Measurements from ENCODE around the gene PDE3B.
"Not testable (repeated sequence)": the region's sequence is repeated elsewhere in the genome, so short reads cannot be mapped to it uniquely, and the experiment has no call there.

The PDE3B gene

DNA sequence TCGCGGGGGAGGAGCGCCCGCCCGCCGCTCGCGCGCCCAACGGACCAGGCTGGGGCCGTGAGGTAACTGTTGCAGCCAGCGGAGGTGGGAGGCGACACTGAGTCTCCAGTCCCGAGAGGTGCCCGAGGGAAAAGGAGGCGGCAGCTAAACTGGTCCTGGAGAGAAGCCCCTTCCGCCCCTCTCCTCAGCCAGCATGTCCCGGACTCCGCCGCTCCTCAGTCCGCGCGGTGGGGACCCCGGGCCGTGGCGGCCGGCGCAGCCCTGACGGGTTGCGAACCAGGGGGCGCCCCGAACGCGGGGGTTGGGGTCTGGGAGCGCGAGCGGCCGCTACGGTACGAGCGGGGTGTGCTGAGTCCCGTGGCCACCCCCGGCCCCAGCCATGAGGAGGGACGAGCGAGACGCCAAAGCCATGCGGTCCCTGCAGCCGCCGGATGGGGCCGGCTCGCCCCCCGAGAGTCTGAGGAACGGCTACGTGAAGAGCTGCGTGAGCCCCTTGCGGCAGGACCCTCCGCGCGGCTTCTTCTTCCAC, at the start of gene PDE3B:
Gene PDE3B (plus strand): TSS at position 108 of the 529 bp plus-strand sequence. CDS start 272 bp downstream, at position 380.
- DNase-seq: peak; percentile 76

DNA sequence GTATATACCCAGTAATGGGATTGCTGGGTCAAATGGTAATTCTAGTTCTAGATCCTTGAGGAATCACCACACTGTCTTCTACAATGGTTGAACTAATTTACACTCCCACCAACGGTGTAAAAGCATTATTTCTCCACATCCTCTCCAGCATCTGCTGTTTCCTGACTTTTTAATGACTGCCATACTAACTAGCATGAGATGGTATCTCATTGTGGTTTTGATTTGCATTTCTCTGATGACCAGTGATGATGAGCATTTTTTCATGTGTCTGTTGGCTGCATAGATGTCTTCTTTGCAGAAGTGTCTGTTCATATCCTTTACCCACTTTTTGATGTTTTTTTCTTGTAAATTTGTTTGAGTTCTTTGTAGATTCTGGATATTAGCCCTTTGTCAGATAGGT, 48.3 kb upstream of the PDE3B start:
- DNase-seq: not testable (repeated sequence)

DNA sequence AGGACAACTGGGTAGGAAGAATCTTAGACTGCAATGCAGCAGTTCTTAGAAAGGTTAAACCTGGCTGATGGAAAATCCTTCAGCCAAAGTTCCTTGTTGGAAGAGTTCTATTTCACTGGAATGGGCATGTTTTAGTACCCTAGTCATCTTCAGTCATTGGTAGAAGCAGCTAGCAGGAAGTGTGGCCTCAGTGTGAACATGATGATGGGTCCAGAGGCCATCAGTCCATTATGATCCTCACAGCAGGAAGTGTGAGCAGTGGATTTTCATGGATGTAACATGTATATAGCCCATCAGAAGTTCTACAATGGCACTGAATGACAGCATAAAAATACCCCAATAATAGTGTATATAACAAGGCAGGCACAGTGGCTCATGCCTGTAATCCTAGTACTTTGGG, 35.9 kb upstream of the PDE3B start:
- no peak for DNase-seq

DNA sequence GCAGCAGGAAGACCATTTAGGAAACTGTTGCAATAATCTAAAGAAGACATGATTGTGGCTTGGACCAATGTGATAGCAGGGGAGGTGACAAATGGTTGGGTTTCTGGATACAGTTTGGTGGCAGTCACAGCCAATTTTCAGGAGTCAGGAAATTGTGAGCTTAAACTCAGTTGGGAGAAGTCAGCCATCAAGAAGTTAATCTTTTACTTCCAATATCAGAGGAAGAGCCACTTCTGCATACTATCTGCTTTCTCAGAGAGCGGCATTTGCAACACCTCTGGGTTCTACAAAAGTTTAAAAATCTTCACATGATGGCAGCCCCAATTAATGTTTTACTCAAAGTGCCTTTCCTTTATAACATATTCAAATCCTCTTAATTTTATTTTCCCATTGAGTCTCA, 33.7 kb upstream of the PDE3B start:
- no peak for DNase-seq

DNA sequence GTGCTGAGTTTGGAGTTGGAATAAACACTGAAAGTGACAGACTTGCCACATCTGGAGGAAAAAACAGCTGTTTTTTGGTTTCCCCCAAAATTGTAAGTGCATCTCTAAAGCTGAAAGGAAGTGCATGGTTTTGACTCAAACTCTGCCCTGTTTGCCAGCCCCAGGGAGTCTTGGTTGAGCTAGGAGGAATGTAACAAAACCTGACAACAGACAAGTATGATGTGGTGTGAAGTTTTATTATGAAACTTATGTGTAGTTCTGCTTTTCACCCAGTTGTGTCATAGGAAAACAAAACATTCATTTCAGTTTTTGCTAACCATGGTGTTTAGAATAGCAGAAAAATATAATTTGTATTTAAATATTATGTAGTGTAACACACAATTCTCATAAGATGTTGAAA, 31.7 kb upstream of the PDE3B start:
- DNase-seq: peak; percentile 12

DNA sequence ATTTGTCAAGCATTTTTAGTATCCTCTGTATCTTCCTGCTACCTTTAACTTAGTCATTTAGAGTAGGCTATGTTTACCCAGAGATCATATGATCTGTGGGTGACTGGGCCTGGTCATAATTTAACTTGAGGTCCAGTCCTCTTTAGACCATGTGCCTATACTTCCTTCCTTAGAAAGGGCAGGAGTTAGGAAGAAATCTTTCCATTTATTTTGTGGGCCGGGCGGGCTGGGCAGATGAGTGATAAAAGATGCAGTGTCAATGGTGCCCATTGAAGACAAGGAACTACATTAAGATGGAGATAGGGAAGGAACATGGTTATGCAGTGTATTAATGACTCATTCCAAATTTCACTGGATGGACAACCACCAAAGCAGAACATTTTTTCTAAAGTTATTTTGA, 30.9 kb upstream of the PDE3B start:
- no peak for DNase-seq

DNA sequence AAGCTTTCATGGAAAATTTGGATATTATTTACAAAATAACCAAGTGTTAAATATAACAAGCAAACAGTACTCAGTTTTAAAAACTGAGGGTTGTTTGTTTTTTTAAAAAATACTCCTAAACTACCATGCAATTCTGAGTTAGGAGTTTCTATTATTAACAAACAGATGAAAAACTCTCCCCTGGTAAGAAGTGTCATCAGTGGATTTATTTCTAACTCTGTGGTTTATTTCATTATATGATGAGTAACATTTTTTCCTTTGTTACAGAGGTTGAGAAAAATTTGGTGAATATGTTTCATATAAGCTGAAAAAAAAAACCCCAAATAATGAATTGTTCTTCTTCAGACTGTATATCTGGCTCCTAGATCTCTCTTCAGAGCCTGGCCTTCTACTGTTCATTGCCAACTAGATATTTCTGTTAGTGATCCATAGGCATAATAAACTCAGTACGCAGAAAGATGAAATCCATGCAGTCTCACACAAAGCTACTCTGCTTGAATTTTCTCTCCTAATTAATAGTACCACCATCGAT, 29.4 kb upstream of the PDE3B start:
- DNase-seq: no peak

DNA sequence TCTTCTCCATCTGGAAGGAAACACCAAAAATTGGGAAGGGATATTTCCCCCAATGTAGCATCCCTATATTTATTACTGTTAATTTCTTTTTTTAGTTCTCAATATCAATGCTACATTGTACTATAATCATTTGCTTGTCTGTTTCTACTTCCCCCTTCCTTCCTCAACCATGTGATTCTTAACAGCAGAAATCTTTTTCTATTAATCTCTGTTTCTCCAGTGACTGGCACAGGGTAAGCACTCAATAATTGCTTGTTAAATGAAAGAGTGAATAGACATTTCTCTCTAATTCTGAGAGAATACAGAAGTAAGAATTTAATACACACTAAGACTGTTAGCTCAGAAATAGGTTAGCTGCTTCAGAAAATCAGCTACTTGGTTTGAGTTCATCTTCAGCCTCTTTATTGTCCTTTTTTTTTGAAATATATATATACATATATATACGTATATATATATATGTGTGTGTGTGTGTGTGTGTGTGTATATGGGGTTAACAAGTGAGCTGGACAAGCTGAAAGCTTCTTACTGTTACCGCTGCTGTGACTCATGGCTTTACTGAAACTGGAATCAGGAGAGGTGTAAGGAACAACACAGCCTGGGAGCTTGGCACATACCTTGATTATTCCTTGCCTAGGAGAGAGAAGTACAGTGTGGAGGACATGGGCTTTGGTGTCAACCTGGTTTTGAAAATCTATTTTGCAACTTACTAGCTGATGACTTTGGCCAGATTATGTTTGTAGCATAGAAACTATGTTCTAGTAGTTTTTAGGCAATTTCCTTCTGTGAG, 26.2 kb upstream of the PDE3B start:
- no peak for DNase-seq

DNA sequence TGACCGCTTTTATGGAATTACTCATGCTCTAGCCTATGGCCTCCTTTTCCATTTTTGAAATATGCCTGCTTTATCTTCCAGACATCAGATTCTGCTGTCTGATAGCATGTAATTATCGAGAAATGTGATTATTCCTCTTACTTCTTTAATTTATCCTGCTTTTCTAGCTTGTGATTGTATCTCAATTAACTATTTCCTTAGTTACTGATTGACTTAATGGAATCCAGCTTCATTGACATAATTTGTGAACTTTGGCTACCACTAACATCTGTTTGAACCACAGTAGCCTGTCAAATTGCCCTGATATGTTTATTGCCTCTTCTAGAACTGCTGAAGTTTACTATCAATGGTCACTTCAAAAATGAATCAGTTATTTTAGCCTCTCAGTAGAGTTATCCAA, 25.5 kb upstream of the PDE3B start:
- no peak for DNase-seq

DNA sequence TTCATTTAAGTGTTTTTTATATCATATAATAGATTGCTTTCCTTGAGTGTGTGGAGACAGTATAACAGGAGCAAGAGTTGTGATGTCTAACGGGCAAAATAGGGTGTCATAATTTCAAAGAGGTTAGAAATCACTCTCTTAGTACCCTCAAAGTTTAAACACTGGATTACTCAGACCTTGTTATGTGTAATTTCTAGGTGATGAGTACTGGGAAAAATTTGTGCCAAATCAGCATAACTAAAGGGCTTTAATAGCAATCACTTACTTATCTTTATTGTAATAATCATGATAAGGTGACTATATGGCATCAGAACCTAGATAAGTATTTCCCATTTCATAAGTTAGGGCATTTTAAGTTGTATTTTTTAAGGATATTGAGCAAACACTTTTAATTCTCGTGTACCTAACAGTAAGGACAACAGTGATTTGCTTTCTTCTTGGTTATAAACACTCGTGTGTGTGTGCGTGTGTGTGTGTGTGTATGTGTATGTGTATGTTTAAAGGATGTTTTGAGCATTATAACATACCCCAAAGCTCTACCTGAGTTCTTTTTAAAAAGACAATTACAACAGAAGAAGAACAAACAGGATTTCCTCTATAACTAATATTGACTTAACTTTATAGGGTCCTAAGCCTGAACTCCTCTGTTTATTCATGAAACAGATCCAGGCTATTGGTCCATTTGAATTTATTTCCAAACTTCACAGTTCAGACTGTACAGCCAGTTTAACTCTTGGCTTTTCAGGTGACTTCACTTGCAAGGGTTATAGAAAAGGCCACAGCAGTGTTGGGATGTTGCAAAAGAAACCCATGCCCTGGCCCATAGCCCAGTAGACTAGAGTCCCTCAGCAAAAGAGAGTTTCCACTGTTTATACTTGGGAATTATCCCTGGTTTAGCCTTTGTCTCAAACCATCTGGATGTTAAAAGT, 23.7 kb upstream of the PDE3B start:
- DNase-seq: no peak

DNA sequence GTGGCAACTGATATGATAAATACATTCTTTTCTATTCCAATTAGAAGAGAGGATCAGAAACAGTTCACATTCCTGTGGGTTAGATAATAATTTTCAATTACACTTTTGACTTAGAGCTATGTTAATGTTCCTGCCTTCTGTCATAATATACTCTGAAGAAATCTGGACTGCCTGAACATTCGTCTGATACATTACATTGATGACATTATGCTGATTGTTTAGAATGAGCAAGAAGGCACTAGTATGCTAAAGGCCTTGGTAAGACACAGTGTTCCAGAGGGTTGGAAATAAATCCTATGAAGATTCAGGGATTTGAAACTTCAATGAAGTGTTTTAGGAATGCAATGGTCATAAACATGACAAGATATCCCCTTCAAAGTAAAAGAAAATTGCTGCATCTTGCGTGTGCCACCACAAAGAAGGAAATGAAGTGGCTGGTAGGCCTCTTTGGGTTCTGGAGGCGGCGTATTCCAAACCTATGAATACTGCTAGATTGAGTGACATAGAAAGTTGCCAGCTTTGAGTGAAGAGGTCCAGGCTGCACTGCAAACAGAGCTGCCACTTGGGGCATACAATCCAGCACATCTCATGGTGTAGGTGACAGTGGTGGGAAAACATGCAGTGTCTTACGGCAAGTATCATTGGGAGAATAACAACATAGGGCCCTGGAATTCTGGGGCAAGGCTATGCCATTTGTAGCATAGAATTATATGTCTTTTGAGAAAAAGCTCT, 21.2 kb upstream of the PDE3B start:
- no peak for DNase-seq

DNA sequence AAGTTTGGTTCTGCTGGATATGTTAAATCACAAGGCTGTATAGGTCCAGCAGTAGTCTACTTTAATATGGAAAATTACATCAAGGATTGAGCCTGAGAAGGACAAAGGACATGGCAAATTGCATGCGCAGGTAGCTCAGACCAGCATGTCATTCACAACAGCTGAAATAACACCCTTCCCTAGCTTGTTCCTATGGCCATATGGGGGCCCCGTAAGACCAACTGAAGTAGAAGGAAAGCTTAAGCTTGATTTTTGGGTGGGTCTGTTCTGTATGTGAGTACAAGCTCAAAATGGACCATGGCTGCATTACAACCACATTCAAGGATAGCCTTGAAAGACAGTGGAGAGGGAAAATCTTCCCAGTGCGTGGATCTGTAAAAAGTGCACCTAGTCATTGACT, 20.6 kb upstream of the PDE3B start:
- DNase-seq: no peak

DNA sequence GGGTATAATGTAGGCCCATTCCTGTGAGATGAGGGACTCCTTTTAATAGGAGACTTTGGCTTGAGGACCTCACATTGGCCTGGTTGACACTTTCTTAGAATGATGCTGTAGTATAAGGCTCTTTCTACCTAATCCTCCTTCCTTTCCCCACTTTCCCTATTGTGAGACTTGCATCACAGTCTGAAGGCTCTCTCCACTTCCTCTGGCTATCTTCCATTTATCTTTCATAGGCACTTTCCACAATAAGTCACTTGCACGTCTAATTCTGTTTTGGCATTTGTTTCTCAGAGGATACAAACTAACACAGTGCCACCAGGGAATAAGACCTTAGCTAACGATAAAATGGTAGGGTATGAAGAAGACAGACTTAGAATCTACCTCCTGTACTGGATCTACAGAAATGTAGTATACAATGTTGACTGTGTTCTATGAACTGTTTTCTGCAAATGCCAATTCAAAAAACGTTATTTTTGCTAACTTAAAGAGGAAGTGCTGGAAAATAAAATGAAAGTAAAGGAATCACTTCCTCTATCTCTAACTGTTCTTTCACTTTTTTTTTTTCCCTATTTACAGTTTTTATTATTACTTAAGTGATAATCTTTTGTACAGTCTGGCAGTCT, 17.9 kb upstream of the PDE3B start:
- DNase-seq: no peak

DNA sequence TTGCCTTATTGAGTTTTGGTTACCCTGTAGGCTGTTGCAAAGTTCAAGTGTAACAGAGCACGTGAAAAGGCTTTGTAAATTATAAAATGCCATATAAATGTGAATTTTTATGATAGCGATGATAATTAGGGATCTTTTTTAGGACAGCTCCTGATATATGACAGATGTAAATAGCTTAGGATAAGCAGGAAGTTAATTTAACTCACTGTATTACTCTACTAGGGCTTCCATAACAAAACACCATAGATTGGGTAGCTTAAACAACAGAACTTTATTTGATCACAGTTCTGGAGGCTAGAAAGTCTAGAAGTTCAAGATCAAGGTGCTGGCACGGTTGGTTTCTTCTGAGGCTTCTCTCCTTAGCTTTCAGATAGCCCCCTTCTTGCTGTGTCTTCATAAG, 17.0 kb upstream of the PDE3B start:
- no peak for DNase-seq

DNA sequence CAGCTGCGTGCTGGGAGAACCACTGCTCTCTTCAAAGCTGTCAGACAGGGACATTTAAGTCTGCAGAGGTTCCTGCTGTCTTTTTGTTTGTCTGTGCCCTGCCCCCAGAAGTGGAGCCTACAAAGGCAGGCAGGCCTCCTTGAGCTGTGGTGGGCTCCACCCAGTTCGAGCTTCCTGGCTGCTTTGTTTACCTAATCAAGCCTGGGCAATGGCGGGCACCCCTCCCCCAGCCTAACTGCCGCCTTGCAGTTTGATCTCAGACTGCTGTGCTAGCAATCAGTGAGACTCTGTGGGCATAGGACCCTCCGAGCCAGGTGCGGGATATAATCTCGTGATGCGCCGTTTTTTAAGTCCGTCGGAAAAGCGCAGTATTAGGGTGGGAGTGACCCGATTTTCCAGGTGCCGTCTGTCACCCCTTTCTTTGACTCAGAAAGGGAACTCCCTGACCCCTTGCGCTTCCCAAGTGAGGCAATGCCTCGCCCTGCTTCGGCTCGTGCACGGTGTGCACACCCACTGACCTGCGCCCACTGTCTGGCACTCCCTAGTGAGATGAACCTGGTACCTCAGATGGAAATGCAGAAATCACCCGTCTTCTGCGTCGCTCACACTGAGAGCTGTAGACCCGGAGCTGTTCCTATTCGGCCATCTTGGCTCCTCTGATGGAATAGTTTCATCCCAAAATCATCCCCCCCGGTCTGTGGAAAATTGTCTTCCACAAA, 9.9 kb upstream of the PDE3B start:
- DNase-seq: not testable (repeated sequence)

DNA sequence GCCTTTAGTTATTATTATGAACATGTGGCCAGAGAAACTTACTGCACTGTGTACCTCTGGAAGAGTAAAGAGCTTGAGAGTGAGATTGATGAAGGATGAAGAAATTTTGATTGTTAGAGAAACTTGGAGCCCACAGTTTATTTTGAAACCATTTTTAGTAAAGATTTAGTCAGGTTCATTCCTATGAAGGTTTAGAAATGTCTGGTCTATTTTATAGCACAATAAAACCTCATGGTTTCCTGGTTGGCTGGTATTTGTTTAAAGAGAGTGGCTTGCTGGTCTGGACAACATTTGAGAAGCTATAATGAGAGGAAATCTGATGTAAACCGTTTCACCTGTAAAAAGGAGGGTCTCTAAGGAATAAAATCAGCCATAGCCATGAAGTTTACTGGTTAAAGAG, 8.8 kb upstream of the PDE3B start:
- no peak for DNase-seq

DNA sequence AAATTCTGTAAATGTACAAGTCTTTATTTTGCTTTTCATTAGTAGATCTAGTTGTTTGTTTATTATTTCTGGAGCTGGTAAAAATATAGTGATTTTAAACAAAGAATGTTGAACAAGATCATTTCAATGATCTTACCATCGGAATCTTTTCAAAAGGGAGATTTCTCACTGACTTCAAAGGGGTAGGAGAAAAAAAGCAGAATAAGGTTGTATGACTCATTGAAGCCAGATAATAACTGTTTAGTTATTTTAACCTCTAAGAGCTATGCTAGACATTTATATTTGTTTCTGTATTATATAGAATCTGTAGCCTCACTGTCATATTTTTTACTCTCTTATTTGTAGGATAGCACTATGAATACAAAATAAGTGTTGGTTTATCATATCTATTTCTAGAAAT, 8.1 kb upstream of the PDE3B start:
- DNase-seq: no peak

DNA sequence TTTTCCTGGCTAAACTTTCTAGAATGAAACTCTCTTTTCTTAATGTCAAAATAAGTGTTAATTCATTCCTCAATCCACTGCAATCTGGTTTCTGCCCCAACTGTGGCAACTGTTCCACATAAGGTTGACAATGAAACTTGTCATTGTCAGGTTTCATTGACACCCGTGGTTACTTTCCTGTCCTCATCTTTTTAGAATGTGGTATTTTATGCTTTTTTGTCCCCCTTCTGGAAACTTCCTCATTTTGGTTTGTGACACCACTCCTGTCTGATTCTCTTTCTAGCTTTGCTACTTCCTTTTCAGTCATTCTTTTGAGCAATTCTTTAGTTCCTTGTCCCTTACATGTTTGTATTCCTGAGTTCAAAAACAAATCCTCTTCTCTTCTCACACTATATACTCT, 7.5 kb upstream of the PDE3B start:
- DNase-seq: no peak

DNA sequence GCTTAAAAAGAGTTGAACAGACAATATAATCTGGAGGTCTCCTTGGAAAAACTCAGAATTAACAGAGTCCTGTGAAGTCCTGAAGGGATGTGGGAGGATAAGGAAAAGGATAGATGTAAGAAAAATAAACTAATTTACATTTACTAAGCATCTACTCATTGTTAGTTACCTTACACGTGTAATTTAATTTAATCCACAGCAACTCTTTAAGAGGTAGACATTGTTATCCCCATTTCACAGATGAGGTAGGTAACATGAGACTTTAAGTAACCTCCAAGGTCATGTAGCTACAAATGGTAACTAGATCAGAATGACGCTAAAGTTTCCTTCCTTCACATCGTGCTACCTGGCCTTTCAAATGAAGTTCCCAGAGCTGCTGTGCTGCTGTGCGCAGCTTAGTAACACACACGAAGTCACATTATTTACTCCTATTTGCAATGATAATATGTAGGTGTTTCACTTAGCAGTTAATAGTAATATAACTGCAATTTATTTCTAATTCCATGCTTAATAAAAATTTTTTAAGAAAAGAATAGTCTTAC, 5.7 kb upstream of the PDE3B start:
- no peak for DNase-seq

DNA sequence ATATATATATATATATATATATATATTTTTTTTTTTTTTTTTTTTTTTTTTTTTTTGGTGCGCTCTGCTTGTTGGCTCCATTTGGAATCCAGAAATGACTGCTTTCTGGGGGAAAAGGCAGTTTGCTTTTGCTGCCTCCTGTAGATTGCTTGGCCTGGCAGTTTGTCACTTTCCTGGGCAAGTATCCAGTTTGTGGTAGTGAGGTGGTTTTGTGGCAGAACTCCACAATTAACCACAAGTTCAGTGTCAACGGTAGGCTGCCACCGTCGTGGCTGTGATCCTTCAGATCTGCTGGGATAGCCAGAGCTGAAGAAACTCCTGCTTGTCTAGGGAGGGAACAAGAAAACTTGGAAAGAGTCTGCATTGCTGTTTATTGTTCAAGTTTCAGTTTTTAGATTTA, 5.0 kb upstream of the PDE3B start:
- DNase-seq: no peak

DNA sequence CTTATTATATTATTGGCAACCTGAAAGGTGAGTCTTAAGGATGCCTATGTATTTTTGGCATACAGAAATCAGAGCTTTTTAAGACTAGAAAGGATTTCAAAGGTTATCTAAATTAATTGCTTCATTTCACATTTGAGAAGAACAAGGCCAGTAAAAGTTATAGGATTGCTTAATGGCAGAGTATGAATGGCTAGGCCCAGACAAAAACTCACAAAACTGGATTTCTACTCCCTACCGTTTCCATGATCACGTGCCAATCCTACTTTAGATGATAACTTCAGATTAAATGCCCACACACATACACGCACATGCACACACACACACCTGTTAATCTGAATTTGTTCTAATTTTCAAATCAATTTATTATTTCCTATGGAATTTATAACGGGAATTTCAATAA, 1.8 kb upstream of the PDE3B start:
- no peak for DNase-seq

Data from stimulated activated CD4-positive, alpha-beta T cell treated with anti-CD3 and anti-CD28 coated beads, Interleukin-4, amount 100 ng/mL, for 24 hours (primary cell).